ENCODE measurements around the gene DCDC1.
"Not testable (repeated sequence)": the region's sequence is repeated elsewhere in the genome, so short reads cannot be mapped to it uniquely, and the experiment has no call there.

Gene DCDC1

DNA sequence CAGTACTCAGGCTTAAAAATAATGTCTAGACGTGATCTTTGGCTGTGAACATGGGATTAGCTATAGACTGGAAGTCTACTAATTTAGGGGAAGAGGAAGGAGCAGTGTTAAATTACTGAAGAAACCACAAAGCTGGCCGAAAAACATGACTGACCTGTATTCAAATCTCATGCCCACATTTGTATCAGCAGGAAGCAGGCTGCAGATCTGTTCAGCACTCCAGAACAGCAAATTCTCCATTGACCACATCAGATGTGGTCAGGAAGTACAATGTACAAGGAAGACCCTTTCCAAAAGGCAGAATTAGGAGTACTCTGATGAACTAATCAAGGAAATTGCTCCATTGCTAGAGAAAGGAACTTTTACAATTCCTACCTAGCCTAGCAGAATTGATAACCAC lies 31.7 kb downstream of the DCDC1 start:
- no peak for DNase-seq (ENCODE audit: low spot score)
- FAIRE-seq: no peak

DNA sequence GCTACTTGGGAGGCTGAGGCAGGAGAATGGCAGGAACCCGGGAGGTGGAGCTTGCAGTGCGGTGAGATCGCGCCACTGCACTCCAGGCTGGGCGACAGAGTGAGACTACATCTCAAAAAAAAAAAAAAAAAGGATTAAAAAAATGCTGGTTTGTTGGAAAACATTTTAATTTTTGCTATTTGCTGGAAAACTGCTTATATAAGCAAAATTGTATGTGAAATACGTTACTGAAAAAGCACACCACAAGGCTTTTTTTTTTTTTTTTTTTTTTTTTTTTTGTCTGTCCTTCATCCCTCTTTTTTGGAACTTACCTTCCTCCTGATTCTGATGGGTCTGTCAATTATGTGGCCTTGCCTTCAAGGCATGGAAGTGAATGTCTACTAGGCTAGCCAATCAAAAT lies 40.8 kb downstream of the DCDC1 start:
- FAIRE-seq (no peak), DNase-seq (ENCODE audit: low spot score) (no peak)

DNA sequence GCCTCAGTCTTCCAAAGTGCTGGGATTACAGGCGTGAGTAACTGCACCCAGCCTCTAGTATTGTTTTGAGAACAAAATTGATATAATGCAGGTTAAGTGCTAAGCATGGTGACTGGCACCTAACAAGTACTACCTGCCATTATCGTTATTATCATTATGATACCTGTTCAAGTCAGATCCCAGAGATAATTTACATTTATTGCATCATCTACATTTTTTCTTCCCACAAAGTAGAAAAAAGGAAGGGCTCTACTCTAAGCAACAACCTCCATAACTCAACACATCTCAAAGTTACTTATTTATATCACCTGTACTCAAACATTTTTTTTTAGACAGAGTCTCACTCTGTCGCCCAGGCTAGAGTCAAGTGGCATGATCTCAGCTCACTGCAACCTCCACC lies 42.1 kb downstream of the DCDC1 start:
- FAIRE-seq (no peak), DNase-seq (ENCODE audit: low spot score) (no peak)

DNA sequence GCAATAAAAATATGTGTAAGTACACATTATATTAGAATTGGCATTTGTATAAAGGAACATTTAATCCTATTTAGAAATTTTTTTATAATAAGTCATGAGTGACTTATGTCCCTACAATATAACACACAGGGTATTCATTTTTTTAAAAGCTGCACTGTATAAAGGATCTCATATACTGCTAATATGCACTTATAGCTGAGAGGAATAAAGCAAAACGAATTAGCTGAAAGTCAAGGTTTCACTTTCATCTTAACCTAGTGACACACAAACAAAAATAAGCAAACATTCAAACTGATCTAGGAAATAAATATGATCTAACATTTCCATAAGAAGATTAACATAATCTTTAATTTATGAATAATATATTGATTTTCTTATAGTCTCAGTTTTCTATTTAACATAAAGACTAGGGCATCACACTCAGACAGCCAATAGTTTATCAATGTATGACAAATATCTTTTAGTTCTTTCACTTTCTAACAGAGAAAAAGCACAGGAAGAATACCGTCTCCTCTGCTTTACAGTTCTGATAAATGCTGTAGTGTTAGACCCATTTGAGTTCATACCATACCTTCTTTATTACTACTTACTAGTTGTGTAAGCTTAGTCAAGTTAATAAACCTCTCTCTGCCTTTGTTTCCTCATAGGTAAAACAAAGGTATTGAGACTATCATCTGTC lies 42.9 kb downstream of the DCDC1 start:
- no peak for FAIRE-seq

DNA sequence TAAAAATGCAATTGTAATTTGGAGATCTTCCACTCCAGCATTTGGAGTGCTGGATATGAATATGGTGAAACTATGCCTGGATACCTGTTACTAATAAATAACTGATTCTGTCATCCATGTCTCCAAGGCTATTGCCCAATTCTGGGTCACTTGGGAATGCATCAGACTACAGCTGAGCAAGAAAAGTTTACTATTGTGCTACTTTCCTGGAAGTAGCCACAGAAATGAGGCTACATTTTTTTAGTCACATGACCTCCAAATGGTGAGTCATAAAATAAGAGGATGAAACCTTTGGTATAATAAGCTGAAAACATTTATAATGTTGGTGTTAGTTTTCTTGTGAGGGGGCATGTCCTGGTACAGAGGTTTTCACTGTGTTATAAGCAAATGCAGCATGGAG lies 44.4 kb downstream of the DCDC1 start:
- DNase-seq (ENCODE audit: low spot score) (peak; percentile 40), FAIRE-seq (no peak)

More for the DNA sequence above, 42.9 kb downstream of the DCDC1 start:
- no peak for DNase-seq (ENCODE audit: low spot score)

DNA sequence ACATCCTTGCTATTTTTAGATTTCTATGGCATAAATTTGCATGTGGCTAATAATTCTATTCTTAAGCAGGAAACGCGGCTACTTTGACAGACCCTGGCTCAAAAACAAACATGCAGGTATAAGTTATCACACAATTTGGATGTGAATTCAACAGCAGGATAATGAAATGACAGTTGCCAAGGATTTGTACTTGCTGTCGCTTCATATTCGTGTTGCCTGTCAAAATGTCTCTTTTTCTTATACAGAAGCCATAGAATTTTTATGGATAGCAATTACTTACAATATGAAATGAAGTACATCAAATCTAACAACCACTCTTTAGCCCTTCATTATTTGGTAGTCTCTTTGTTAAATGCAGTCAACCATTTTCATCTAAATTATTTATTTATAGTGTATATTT lies 46.4 kb downstream of the DCDC1 start:
- DNase-seq (ENCODE audit: low spot score) (no peak), FAIRE-seq (no peak)

DNA sequence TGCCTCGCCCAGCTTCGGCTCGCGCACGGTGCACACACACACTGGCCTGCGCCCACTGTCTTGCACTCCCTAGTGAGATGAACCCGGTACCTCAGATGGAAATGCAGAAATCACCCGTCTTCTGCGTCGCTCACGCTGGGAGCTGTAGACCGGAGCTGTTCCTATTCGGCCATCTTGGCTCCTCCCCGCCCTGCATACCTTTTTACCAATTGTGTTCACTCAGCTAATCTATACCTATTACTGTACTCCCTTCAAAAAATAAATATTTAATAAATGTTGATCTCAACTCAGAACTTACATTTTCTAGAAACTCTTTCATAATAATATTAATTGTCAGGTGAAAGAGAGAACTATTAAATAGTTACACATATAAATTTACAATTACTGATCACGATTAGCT lies 48.0 kb downstream of the DCDC1 start:
- FAIRE-seq: not testable (repeated sequence)

DNA sequence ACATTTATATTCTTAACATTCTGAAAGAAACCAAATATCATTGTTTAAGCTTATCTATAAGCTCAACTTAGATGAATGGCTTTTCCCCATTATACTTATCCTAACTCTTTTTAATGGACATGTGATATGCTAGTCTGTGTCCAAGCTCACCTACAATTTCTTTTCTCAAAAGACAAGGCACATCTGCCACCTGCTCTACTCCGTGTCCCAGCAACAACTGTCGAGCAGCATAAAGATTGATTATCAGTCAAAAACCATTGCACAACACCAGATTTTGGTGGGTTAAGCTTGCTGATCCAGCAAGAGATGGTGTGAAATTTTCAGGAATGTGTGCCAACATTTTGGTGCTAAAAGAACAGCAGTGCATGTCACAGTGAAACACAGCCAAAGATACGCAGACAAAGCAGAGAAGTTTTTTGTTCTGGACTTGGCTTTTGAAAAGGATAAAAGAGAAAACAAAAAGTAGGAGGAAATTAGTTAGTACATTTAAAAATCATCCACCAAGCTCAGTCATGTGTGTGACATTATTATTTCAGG lies 65.8 kb downstream of the DCDC1 start:
- FAIRE-seq (no peak), DNase-seq (ENCODE audit: low spot score) (no peak)

More for the DNA sequence above, 48.0 kb downstream of the DCDC1 start:
- not testable (repeated sequence) for DNase-seq (ENCODE audit: low spot score)

DNA sequence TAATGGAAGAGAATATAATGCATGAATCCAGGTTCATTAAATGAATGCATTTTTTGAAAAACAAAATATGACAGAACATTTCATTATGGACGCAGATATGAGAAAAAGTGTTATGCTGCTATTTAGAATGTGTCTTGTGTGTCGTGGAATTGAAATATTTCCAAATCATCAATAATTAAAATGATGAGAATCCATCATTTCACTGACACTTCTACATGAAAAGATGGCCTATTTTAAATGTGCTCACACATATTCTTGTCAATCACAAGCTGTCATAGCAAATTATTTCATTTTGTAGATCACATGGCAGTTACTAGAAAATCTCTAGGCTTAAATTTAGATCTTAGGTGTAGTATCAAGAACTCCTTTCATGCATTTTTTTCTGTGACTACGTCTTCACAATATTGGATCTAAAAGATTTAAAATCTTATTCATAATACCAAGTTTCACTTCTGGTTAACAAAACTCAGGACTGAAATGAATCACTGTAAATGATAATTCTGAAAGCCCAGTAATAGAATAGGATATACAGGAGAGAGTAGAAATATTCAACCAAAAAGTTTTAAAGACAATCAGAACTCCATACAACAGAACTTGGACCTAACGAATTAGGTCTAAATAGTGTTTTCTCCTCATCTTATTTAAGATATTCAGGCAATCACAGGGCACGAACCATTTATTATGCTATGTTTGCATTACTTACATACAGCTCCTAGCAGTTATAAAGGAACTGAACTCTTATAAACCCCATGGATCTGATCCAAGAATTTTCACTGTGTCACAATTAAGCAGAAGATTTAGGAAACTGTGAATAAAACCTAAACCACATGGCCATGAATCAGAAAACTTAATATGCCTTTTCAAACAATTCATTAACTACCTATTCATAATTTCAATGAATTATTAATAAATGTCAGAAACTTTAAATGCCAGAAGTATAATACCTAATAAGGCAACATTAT lies 67.7 kb downstream of the DCDC1 start:
- no peak for DNase-seq (ENCODE audit: low spot score)
- FAIRE-seq: no peak

DNA sequence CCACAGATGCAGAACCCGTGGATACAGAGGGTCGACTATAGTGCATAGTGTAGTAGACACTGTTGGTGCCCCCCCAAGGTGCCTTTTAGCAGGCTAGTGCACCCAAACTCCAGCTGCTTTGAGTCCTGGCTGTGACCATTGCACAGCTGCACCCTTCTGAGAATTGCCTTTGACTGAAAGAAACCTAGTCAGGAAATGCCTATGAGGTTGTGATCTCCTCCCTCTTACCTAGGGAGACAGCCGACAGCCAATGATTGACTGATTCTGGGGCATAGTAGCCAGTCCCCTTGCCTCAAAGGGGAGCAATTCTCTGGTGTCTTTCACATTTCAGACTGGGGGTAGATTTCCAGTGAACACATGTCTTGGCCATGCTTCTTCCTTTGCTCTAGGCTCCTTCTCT lies 74.2 kb downstream of the DCDC1 start:
- no peak for DNase-seq (ENCODE audit: low spot score)
- FAIRE-seq: no peak

DNA sequence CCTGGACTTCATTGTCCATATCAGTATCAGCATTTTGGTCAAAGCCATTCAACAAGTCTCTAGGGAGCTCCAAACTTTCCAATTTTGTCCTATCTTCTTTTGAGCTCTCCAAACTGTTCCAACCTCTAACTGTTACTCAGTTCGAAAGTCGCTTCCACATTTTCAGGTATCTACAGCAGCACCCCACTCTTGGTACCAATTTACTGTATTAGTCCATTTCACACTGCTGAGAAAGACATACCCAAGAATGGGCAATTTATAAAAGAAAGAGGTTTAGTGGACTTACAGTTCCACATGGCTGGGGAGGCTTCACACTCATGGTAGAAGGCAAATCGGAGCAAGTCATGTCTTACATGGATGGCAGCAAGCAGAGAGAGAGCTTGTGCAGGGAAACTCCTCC lies 96.0 kb downstream of the DCDC1 start:
- FAIRE-seq; DNase-seq (ENCODE audit: low spot score): not testable (repeated sequence)

DNA sequence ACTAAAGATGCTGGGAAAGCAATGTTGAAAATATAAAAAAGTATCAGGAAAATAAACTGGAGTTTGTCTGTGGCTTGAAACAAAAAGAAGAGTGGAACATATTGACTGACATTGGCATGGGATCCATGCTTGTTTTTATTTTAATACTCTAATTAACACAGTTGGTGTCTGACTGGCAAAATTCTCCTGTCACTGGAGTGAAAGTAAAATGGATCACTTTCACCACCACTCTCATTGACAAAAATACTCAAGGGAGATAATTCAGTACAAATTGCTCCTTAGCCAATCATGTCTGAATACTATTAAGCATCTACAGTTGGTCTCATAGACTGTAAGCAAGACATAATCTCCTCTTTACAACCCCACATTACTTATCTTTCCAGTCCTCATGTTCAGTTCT lies 101.8 kb downstream of the DCDC1 start:
- no peak for FAIRE-seq
- no peak for DNase-seq (ENCODE audit: low spot score)

DNA sequence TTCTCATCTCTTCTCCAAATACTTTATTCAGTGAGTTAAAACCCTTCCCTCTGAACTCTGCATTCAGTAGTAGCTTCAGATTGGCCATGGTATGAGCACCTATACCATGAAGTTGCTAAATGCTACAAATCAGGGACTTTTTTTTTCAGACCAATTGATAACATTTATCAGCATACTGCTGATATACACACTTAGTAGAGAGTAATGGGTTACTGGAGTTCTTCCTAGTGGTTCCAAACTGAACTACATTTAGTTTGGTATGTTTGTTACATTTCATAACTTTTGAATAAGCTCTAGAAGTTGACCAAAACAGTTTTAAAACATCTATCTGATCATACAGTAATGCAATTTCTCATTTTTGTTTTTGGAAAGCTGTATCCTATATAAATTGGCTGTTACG lies 104.7 kb downstream of the DCDC1 start:
- DNase-seq (ENCODE audit: low spot score): no peak
- FAIRE-seq: no peak

DNA sequence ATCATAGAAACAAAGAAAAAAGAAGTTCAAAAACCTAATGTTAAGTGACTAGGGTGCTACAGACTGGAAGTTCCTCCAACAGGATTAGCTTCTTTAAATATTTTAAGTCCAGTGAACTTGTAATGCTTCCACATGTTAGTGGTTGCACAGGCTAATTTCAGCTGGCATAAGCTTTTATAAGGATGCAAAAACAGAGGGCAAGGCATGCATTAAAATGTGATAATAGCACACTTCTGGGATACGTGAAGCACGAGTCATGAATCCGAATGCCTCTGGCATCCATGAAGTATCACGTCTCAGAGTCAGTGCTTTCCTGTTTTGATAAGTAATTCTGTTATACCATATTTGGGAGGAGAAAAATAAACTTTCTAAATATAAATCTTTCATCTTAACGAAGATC lies 106.8 kb downstream of the DCDC1 start:
- FAIRE-seq: no peak

DNA sequence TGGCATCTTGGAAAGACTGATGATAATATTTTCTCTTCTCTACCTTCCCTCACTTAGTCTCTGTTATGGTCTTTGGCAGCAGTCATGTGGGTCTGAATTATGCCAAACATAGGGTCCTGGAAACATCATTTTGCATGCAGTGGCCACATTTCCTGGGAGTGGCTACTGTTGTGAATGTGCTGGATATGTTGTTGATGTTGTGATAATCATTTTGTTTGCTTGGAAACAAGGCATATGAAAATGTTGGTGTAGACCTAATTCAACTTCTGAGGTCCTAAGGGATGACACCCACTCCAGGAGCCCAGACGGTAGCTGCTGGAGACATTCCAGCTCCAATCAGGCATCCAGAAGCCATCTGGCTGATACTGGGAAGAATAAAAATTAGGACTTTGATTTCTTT lies 109.7 kb downstream of the DCDC1 start:
- DNase-seq (ENCODE audit: low spot score) (no peak), FAIRE-seq (no peak)

More for the DNA sequence above, 106.8 kb downstream of the DCDC1 start:
- no peak for DNase-seq (ENCODE audit: low spot score)

DNA sequence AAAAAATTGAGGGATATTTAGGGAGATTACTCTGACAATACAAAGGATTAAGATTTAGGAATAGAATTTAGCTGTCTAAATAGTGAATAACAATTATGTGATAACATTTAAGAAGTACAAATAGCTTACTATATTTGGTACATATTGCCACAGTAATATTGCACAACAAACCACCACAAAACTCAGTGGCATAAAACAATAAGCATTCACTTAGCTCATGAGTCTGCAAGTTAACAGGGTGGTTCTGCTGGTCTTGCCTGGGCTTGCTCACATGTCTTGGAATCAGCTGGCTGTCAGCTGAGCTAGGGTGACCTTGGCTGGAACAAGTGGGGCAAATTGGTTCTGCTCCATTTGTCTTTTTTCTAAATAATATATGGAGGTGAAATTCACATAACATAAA lies 115.1 kb downstream of the DCDC1 start:
- DNase-seq (ENCODE audit: low spot score): no peak
- FAIRE-seq: no peak

DNA sequence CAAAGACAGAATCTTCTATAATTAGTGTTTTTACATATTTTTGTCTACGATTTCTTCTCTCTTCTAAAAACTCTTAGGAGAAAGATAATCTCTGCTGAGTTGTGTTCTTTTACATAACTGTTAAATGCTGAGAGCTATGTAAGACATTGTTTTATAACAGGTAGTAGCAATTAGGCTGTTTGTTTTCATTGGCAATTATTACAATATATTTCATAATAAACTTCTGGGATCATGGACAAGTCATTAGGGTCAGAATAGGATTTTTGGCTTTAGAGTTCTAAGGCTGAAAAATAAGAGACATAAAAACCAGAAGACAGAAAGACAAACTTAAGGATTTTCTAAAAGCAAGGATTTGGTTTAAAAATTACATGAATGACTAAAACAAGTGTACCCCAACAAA lies 120.8 kb downstream of the DCDC1 start:
- no peak for DNase-seq (ENCODE audit: low spot score)
- FAIRE-seq: no peak

DNA sequence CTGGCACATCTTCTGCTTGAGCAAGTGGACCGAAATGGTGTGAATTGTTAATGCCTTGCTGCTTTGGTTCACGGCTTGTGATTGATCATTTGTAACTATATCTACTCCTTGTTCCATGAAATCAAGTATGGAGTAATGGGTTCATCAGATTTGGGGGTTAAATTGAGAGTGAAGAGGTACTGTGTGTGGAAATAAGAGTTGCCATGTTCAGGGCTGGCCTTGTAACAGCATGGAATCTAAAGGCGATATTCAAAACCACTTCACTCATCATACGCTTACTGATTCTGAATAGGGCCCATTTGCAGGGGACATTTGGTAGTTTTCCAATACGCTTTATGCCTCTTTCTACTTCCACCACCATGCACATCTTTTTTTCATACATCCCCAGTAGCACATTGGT lies 122.2 kb downstream of the DCDC1 start:
- DNase-seq (ENCODE audit: low spot score): no peak
- FAIRE-seq: no peak

DNA sequence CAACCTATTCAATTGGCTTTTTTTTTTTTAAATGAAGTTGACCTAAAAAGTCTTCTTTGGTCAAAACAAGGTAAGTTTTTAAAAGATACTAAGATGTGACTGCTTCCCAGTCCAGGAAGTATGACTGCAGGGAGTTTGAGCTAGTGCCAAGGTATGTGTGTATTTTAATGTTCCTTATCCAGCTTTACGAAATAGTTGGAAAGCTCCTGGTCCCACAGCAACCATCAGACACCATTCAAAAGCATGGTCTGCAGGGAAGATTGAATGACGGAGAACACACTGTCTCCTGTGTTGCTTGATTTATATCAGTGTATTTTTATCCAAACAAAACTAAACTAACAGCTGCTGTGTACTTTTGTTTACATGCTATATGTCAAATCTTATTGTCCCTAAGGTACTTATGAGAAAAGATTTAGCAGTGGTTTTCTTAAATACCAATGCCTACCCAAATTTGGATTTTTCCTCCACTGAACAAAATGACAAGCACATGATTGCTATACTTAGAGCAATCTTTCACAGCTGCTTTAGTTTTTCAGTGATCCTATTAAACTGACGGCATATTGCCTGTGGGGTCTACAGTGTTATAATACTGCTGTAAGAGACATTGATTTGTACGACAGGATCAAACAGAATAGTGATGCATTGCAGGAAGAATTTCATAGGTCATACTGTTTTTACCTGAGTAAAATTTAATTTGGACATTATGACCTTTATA lies 122.9 kb downstream of the DCDC1 start:
- FAIRE-seq: no peak
- no peak for DNase-seq (ENCODE audit: low spot score)

DNA sequence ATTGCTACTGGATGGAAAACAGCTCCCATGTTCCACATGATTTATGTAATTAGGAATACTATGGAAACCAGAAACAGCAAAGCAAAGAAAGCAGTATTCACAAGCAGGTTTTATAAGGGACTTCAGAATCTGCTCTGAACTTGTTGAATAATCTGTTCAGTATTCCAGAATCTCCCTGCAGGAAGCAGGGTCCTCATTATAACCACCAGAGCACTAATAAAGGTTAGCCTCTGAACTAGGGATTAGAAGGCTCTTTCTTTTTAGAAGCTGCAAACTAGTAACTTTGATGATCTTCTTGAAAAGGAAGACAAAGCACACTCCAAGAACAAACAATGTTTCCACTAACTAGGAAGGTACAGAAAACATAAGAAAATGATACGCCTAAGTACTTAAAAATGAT lies 125.8 kb downstream of the DCDC1 start:
- no peak for FAIRE-seq

DNA sequence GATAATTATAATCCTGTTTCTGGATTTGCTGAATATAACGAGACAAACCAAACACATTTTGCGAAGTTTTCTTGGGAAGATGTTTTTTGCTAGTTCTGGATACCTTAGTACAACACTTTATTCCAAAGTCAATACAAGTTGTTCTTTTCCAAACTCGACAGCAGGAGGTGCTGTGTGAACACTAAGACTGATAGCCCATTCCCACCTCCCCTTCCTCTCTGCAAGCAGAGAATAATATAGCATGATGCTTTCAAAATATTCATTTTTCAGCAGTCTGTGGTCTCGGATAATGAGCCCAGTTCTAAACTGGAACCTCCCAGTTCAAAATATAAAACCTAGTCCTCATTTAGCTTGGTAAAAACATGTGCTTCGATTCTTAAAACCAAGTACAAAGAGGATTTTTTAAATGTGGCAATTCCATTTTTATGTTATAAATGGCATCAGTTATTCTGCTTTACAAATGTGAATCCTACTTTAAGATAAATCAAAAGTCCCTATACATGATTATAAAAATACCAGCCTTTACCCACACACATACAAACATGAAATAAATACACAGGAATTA lies 129.1 kb downstream of the DCDC1 start:
- FAIRE-seq (no peak), DNase-seq (ENCODE audit: low spot score) (peak; percentile 12)

More for the DNA sequence above, 125.8 kb downstream of the DCDC1 start:
- DNase-seq (ENCODE audit: low spot score): no peak
